Naive thymus-derived CD8-positive, alpha-beta T cell (primary cell): ENCODE data around the gene ATXN1. TPM values are rescaled to one million over a fixed set of nuclear protein-coding genes. Genes with fewer than 3 reads are reported as not detected.
A peak's percentile ranks its signal among the peaks of the same experiment; 100 is the strongest.

Experiments used
- ATAC-seq, 2 donors: fragments of 150-1000 bp; cut with Tn5 transposase in 1 of 2; sonication (Bioruptor Pico), chemical (Tn5 transposase) in 1 of 2; 1 replicate in 1 of 2; 2 replicates in 1 of 2; pipeline ENCODE4 v1.10.0; 2021; ENCODE audit warnings: mild to moderate bottlenecking in 2 of 2, moderate library complexity in 2 of 2
- POLR2A ChIA-PET: fragments of 350-600 bp; sonication (Branson Sonifier 250); formaldehyde crosslinking; loops from one replicate; lab custom pipeline; 2021; ENCODE audit warnings: antibody characterized with exemption; lab: Charles Lee
- DNase-seq, 10 donors: peaks; one replicate each; pipeline versions ENCODE4 v3.0.0 to v3.0.0-alpha.2; 2020 to 2022
- H3K27ac Mint-ChIP-seq, 10 donors: one replicate each; pipeline ENCODE4 v1.8.0; 2020 to 2022; ENCODE audit warnings: mild to moderate bottlenecking in 10 of 10, mixed read lengths in 10 of 10, moderate library complexity in 4 of 10, inconsistent platforms in 1 of 10
- H3K27me3 Mint-ChIP-seq, 5 donors: one replicate each; pipeline ENCODE4 v1.8.0; 2021 to 2022; ENCODE audit warnings: mixed read lengths in 5 of 5
- H3K36me3 Mint-ChIP-seq, 3 donors: one replicate each; pipeline ENCODE4 v1.8.0; 2020 to 2022; ENCODE audit warnings: mixed read lengths in 3 of 3, mild to moderate bottlenecking in 2 of 3, inconsistent platforms in 1 of 3
- H3K4me1 Mint-ChIP-seq, 4 donors: one replicate each; pipeline ENCODE4 v1.8.0; 2021 to 2022; ENCODE audit warnings: mixed read lengths in 4 of 4
- H3K4me3 Mint-ChIP-seq, 10 donors: one replicate each; pipeline ENCODE4 v1.8.0; 2020 to 2022; ENCODE audit warnings: mild to moderate bottlenecking in 10 of 10, mixed read lengths in 10 of 10, moderate library complexity in 6 of 10, inconsistent platforms in 1 of 10
- H3K9me3 Mint-ChIP-seq, 9 donors: one replicate each; pipeline ENCODE4 v1.8.0; 2020 to 2022; ENCODE audit warnings: mixed read lengths in 9 of 9, mild to moderate bottlenecking in 3 of 9, inconsistent platforms in 1 of 9, moderate library complexity in 1 of 9
- polyA plus RNA-seq, 3 donors: library from polyadenylated mRNA; unstranded; fragments of 300-500 nt; fragmentation: Illumina TruSeq; gene quantifications; one replicate each; pipeline ENCODE4 v1.2.3, GENCODE V29; 2021
- total RNA-seq, 8 experiments: library from RNA in 2 of 8; stranded (reverse) in 2 of 8; gene quantifications; one replicate each; pipeline ENCODE4 v1.2.3 and lab custom pipeline; 2021 to 2026

The ATXN1 gene
- total and polyA plus RNA-seq, 5 experiments from 2014 or later = 2.7 to 42.3 (median 8.2) TPM

GRCh38 chr6:16284472-16284871, 476.8 kb downstream of the ATXN1 start:
- no peaks in the 10 kb centered on the region for H3K36me3 Mint-ChIP-seq
- POLR2A ChIA-PET = no interaction called here
- H3K27ac Mint-ChIP-seq = peak overlapping the region in 1 of 10 donors; percentile 15
- no peak for DNase-seq
- no peak for ATAC-seq
- no peaks in the 10 kb centered on the region for H3K27me3 Mint-ChIP-seq
- H3K9me3 Mint-ChIP-seq = no peaks in the 10 kb centered on the region
- H3K4me1 Mint-ChIP-seq = peaks cover 0 to 1% (median 0%) of the 10 kb centered on the region in 4 donors
- no peak overlapping the region for H3K4me3 Mint-ChIP-seq

GRCh38 chr6:16282370-16282769, 478.9 kb downstream of the ATXN1 start:
- no peak overlapping the region for H3K27ac Mint-ChIP-seq
- H3K4me1 Mint-ChIP-seq = peaks cover 0 to 1% (median 0%) of the 10 kb centered on the region in 4 donors

GRCh38 chr6:16279243-16279642, 482.0 kb downstream of the ATXN1 start:
- Mint-ChIP-seq H3K9me3 (no peaks in the 10 kb centered on the region), H3K36me3 (peaks cover 0 to 7% (median 2%) of the 10 kb centered on the region in 3 donors), H3K4me1 (no peaks in the 10 kb centered on the region), H3K4me3 (no peak overlapping the region), H3K27ac (no peak overlapping the region), H3K27me3 (peaks cover 0 to 3% (median 0%) of the 10 kb centered on the region in 5 donors)
- DNase-seq (no peak), ATAC-seq (no peak)
- POLR2A ChIA-PET = no interaction called here

More at GRCh38 chr6:16282370-16282769, 478.9 kb downstream of the ATXN1 start:
- H3K9me3 Mint-ChIP-seq = no peaks in the 10 kb centered on the region
- H3K27me3 Mint-ChIP-seq = peaks cover 0 to 3% (median 0%) of the 10 kb centered on the region in 5 donors
- POLR2A ChIA-PET = no interaction called here
- ATAC-seq (no peak), DNase-seq (no peak)
- H3K36me3 Mint-ChIP-seq = peaks cover 0 to 7% (median 0%) of the 10 kb centered on the region in 3 donors
- no peak overlapping the region for H3K4me3 Mint-ChIP-seq

GRCh38 chr6:16278750-16279149, 482.5 kb downstream of the ATXN1 start:
- Mint-ChIP-seq H3K4me3 (no peak overlapping the region), H3K27me3 (peaks cover 0 to 3% (median 0%) of the 10 kb centered on the region in 5 donors), H3K27ac (no peak overlapping the region), H3K36me3 (peaks cover 0 to 7% (median 2%) of the 10 kb centered on the region in 3 donors), H3K4me1 (no peaks in the 10 kb centered on the region), H3K9me3 (no peaks in the 10 kb centered on the region)
- DNase-seq = no peak
- no peak for ATAC-seq
- POLR2A ChIA-PET = no interaction called here

GRCh38 chr6:16278048-16278724, 483.1 kb downstream of the ATXN1 start:
- Mint-ChIP-seq H3K27ac (peak overlapping the region in 1 of 10 donors; percentile 16), H3K4me1 (no peaks in the 10 kb centered on the region), H3K9me3 (no peaks in the 10 kb centered on the region), H3K27me3 (peaks cover 0 to 3% (median 0%) of the 10 kb centered on the region in 5 donors), H3K4me3 (no peak overlapping the region), H3K36me3 (peaks cover 0 to 7% (median 2%) of the 10 kb centered on the region in 3 donors)
- DNase-seq (no peak), ATAC-seq (no peak)
- POLR2A ChIA-PET = no interaction called here

- Mint-ChIP-seq H3K4me1 (no peaks in the 10 kb centered on the region), H3K4me3 (no peak overlapping the region), H3K27ac (no peak overlapping the region), H3K27me3 (peaks cover 0 to 3% (median 0%) of the 10 kb centered on the region in 5 donors), H3K36me3 (peaks cover 0 to 7% (median 2%) of the 10 kb centered on the region in 3 donors), H3K9me3 (no peaks in the 10 kb centered on the region)
- DNase-seq = no peak
- POLR2A ChIA-PET = no interaction called here
- ATAC-seq = no peak
Measured at GRCh38 chr6:16277101-16277981, 483.9 kb downstream of the ATXN1 start.

- Mint-ChIP-seq H3K36me3 (peaks cover 0 to 7% (median 2%) of the 10 kb centered on the region in 3 donors), H3K4me1 (no peaks in the 10 kb centered on the region), H3K9me3 (no peaks in the 10 kb centered on the region), H3K27me3 (peaks cover 0 to 3% (median 0%) of the 10 kb centered on the region in 5 donors), H3K4me3 (no peak overlapping the region), H3K27ac (peak overlapping the region in 1 of 10 donors; percentile 62)
- DNase-seq (no peak), ATAC-seq (no peak)
- POLR2A ChIA-PET = no interaction called here
Measured at GRCh38 chr6:16274885-16275589, 486.2 kb downstream of the ATXN1 start.

GRCh38 chr6:16274483-16274882, 486.8 kb downstream of the ATXN1 start:
- peaks cover 0 to 3% (median 0%) of the 10 kb centered on the region in 5 donors for H3K27me3 Mint-ChIP-seq
- H3K27ac Mint-ChIP-seq = no peak overlapping the region
- H3K36me3 Mint-ChIP-seq = peaks cover 0 to 7% (median 2%) of the 10 kb centered on the region in 3 donors
- POLR2A ChIA-PET = no interaction called here
- ATAC-seq (no peak), DNase-seq (no peak)
- no peaks in the 10 kb centered on the region for H3K4me1 Mint-ChIP-seq
- H3K4me3 Mint-ChIP-seq = no peak overlapping the region
- no peaks in the 10 kb centered on the region for H3K9me3 Mint-ChIP-seq

GRCh38 chr6:16273256-16273655, 488.0 kb downstream of the ATXN1 start:
- DNase-seq = no peak
- Mint-ChIP-seq H3K4me3 (no peak overlapping the region), H3K36me3 (peaks cover 0 to 3% (median 2%) of the 10 kb centered on the region in 3 donors), H3K27ac (peak overlapping the region in 1 of 10 donors; percentile 20), H3K4me1 (no peaks in the 10 kb centered on the region), H3K9me3 (no peaks in the 10 kb centered on the region), H3K27me3 (peaks cover 0 to 3% (median 0%) of the 10 kb centered on the region in 5 donors)
- ATAC-seq = no peak
- POLR2A ChIA-PET = no interaction called here

- DNase-seq (no peak), ATAC-seq (no peak)
- no peaks in the 10 kb centered on the region for H3K27me3 Mint-ChIP-seq
- POLR2A ChIA-PET = no interaction called here
- H3K9me3 Mint-ChIP-seq = no peaks in the 10 kb centered on the region
- no peak overlapping the region for H3K4me3 Mint-ChIP-seq
- H3K4me1 Mint-ChIP-seq = no peaks in the 10 kb centered on the region
- H3K36me3 Mint-ChIP-seq = peaks cover 0 to 2% (median 0%) of the 10 kb centered on the region in 3 donors
- H3K27ac Mint-ChIP-seq = peak overlapping the region in 1 of 10 donors; percentile 37
Measured at GRCh38 chr6:16272201-16272600, 489.1 kb downstream of the ATXN1 start.

- Mint-ChIP-seq H3K4me3 (no peak overlapping the region), H3K27ac (no peak overlapping the region), H3K4me1 (no peaks in the 10 kb centered on the region), H3K27me3 (no peaks in the 10 kb centered on the region), H3K36me3 (peaks cover 0 to under 1% (median 0%) of the 10 kb centered on the region in 3 donors), H3K9me3 (no peaks in the 10 kb centered on the region)
- DNase-seq = no peak
- POLR2A ChIA-PET = no interaction called here
- ATAC-seq = no peak
Measured at GRCh38 chr6:16271428-16271827, 489.8 kb downstream of the ATXN1 start.

GRCh38 chr6:16270178-16270794, 491.0 kb downstream of the ATXN1 start:
- H3K27me3 Mint-ChIP-seq = no peaks in the 10 kb centered on the region
- ATAC-seq (no peak), DNase-seq (no peak)
- POLR2A ChIA-PET = no interaction called here
- no peaks in the 10 kb centered on the region for H3K9me3 Mint-ChIP-seq
- H3K36me3 Mint-ChIP-seq = no peaks in the 10 kb centered on the region
- H3K4me3 Mint-ChIP-seq = no peak overlapping the region
- H3K4me1 Mint-ChIP-seq = no peaks in the 10 kb centered on the region
- no peak overlapping the region for H3K27ac Mint-ChIP-seq
